Heart left ventricle (tissue), 13 donors: ENCODE results near the gene KCNMA1.

Experiments used
- POLR2A ChIP-seq, 2 donors: fragments of 450-650 bp; IDR thresholded peaks; one replicate each; pipeline ENCODE4 v1.6.1; 2017; ENCODE audit warnings: antibody characterized with exemption in 2 of 2, mild to moderate bottlenecking in 2 of 2, moderate library complexity in 2 of 2
- TF ChIP-seq, protein P1 (sequence below), 12 donors: fragments of 200-600 bp; sonication (generic) in 4 of 12; IDR thresholded peaks; one replicate each; pipeline versions ENCODE4 v1.5.0 to v1.8.0; 2018 to 2022; ENCODE audit warnings: antibody characterized with exemption in 12 of 12, mild to moderate bottlenecking in 5 of 12
- donor health status: ischemic (EF 13 %, LVEDD 7.1; RV severe dilation, severe dysfunction).
- donor health status: DM: no; HTN: yes; CAD: no.
- donor health status: DM: no; HTN: no; CAD: no.
- donor health status: ischemic (EF 25% LVEDD 6.9; RV normal size, moderate dysfunction).
- donor health status: ischemic (EF 25% LVEDD 5.7; RV mildly dilated, moderate dysfunction).
- donor health status: ischemic (EF 35%, LVEDD 5.7; RV mildly dilated, moderate dysfunction).
- donor health status: nonischemic (EF 11% LVEDD 7.7; RV severe dilation, severe dysfunction).
- donor health status: DM: yes; HTN: yes; CAD: no.
- donor health status: PGD.
- donor health status: ischemic (EF 29% LVEDD 5.4; RV normal size, mild dysfunction).
- donor health status: nonischemic (EF 23%, LVEDD 6.1; RV moderate dilation, normal function).

DNA sequence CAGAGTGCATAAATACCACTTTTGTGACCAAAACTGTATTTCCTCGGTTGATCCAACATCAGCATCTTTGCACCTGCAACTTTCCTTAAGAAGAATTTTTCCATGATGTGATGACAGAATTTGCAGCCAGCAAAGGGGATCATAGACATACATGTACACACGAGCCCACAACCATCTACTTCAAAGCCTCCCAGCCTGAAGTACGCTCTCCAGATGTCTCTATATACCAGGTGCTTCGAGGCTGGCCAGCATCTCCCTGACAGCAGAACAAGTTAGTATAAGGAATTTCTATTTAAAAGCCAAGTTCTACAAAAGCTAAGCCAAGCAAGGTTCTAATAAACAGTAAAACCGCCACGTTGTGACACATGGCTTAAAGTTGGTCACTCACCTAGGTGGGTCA, 328.5 kb downstream of the KCNMA1 start:
- TF ChIP-seq, protein P1, sequence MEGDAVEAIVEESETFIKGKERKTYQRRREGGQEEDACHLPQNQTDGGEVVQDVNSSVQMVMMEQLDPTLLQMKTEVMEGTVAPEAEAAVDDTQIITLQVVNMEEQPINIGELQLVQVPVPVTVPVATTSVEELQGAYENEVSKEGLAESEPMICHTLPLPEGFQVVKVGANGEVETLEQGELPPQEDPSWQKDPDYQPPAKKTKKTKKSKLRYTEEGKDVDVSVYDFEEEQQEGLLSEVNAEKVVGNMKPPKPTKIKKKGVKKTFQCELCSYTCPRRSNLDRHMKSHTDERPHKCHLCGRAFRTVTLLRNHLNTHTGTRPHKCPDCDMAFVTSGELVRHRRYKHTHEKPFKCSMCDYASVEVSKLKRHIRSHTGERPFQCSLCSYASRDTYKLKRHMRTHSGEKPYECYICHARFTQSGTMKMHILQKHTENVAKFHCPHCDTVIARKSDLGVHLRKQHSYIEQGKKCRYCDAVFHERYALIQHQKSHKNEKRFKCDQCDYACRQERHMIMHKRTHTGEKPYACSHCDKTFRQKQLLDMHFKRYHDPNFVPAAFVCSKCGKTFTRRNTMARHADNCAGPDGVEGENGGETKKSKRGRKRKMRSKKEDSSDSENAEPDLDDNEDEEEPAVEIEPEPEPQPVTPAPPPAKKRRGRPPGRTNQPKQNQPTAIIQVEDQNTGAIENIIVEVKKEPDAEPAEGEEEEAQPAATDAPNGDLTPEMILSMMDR (IDR thresholded peaks at IDR 0.05): no peak
- no peak for TF ChIP-seq POLR2A (IDR thresholded peaks at IDR 0.05)
